ENCODE data around the gene CHRNA4.

Gene CHRNA4

DNA sequence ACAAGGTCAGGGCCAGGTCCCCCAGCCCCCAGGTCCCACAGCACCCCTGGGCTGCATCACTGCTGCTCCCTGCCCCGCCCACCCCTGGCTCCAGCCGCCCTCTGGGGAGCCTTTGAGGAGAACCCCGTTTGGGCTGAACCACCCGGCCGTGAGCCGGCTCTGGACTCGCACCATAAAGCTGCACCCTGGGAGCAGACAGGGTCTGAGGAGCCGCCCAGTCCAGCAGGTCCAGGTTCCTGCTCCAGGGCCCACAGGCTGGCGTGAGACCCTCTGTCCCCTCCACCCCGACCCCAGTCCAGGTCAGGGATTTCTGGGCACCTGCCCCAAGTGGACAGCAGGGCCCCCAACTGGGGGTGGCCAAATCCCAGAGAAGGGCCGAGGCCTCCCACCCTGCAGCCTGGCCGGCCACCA, 8.3 kb downstream of the CHRNA4 start:
- no peak for DNase-seq (ENCODE audit: low read depth in 1 of 2, low spot score in 1 of 2)
- in situ Hi-C loops (cut with HindIII; ENCODE audit: low pct_unique_long_range_greater_than_20kb, low sequenced_read_pairs), result no loop called here
- no peak for TF ChIP-seq JUND (IDR thresholded peaks at IDR 0.05; ENCODE audit: low read depth)

DNA sequence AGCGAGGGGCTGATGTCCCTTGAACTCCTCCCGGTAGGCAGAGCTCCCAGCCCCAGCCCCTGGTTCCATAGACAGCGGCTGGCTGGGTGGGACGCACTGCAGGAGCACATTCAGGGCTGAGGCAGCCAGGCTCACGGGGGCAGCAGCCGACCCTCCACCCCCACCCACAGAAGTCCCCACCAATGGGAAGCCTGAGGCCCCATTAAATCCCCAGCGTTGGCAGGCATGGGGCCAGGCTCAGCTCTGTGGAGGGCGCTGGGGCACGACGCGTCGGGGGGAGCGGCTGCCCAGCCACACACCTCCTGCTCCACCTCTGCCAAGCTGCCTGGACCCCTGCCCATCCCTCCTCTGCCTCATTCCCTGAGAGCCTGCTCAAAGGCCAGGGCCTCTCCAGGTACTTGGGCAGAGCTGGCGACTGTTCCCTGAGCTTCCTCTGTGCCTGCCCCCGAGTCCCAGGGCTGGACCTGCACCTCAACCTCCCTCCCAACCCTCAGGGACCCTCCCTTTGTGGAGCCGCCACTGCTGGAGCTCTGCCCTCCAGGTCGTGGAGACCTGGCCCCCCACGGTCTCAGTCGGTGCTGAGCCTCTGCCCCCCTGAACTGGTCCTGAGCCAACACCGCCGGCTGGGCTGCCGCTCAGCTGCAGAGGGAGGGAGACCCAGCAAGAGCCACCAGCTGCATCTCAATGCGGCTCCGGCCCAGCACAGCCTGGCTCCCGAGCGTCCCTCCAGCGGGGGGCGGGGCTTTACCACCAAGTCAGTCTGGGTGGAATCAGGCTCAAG, 9.1 kb downstream of the CHRNA4 start:
- DNase-seq (ENCODE audit: low read depth in 1 of 2, low spot score in 1 of 2), result no peak
- no peak for TF ChIP-seq JUND (IDR thresholded peaks at IDR 0.05; ENCODE audit: low read depth)
- in situ Hi-C loops (cut with HindIII; ENCODE audit: low pct_unique_long_range_greater_than_20kb, low sequenced_read_pairs), result no loop called here

DNA sequence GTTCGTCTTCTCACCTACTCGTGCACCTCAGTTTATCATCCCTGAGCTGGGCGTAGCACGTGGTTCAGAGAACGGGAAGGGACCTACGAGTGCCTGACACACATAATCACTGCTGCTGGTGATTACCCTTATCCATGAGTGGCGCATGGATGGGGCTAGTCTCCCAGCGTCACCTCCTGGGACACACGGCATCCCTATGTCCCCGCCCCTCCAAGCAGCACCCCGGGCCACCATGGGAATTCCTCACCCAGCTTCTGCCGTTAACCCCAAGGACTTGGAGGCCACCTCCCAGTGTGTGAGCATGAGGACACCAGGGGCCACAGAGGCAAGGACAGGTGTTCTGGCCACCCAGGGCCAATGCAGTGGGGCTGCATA, 9.8 kb downstream of the CHRNA4 start:
- DNase-seq (ENCODE audit: low read depth in 1 of 2, low spot score in 1 of 2), result no peak
- TF ChIP-seq JUND (IDR thresholded peaks at IDR 0.05; ENCODE audit: low read depth), result no peak
- in situ Hi-C loops (cut with HindIII; ENCODE audit: low pct_unique_long_range_greater_than_20kb, low sequenced_read_pairs), result no loop called here

DNA sequence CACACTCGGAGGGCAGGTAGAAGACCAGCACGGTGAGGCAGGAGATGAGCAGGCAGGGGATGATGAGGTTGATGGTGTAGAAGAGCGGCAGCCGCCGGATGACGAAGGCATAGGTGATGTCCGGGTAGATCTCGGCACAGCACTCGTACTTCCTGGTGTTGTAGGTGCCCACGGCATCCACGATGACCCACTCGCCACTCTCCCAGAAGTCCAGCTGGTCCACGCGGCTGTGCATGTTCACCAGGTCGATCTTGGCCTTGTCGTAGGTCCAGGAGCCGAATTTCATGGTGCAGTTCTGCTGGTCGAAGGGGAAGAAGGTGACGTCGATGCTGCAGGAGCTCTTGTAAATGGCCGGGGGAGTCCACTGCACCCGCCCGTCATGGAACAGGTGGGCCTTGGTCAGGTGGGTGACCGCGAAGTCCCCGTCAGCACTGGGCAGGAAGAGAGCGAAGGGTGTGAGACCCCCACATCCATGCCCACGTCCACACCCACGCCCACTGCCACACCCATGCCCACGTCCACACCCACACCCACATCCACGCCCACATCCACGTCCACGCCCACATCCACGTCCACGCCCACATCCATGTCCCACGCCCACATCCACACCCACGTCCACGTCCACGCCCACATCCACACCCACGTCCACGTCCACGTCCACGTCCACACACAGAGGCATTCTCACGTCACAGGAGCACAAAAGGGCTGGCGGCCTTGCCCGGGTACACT, 10.4 kb downstream of the CHRNA4 start:
- DNase-seq (ENCODE audit: low read depth in 1 of 2, low spot score in 1 of 2), result no peak
- no peak for TF ChIP-seq JUND (IDR thresholded peaks at IDR 0.05; ENCODE audit: low read depth)
- in situ Hi-C loops (cut with HindIII; ENCODE audit: low pct_unique_long_range_greater_than_20kb, low sequenced_read_pairs), result no loop called here

DNA sequence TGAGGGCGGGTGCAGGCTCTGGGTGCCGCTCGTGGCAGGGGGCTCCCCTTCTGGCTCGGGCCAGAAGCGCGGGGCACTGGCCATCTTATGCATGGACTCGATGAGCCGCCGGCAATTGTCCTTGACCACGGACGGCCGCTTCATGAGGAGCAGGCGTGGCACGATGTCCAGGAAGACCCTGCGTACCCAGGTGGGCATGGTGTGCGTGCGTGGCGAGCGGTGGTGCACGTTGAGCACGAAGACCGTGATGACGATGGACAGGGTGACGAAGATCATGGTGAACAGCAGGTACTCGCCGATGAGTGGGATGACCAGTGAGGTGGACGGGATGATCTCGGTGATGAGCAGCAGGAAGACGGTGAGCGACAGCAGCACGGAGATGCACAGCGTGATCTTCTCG, 11.0 kb downstream of the CHRNA4 start:
- no peak for TF ChIP-seq JUND (IDR thresholded peaks at IDR 0.05; ENCODE audit: low read depth)
- in situ Hi-C loops (cut with HindIII; ENCODE audit: low pct_unique_long_range_greater_than_20kb, low sequenced_read_pairs), result no loop called here
- no peak for DNase-seq (ENCODE audit: low read depth in 1 of 2, low spot score in 1 of 2)

DNA sequence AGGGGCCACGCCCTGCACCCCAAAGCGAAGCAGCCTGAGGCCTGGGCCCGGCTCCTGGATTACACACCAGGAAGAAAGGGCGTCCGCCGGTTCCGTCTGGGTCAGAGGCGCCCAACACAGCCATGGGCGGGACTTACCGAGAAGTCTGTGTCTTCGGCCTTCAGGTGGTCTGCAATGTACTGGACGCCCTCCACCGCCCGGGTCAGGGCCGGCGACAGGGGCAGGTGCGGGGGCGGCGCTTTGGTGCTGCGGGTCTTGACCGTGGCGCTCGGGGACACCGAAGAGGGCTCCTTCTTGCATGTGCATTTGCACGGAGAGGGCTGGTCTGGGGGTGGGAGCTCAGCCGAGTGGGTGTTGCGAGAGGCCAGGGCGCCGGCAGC, 11.6 kb downstream of the CHRNA4 start:
- in situ Hi-C loops (cut with HindIII; ENCODE audit: low pct_unique_long_range_greater_than_20kb, low sequenced_read_pairs), result no loop called here
- DNase-seq (ENCODE audit: low read depth in 1 of 2, low spot score in 1 of 2), result no peak
- TF ChIP-seq JUND (IDR thresholded peaks at IDR 0.05; ENCODE audit: low read depth), result no peak

DNA sequence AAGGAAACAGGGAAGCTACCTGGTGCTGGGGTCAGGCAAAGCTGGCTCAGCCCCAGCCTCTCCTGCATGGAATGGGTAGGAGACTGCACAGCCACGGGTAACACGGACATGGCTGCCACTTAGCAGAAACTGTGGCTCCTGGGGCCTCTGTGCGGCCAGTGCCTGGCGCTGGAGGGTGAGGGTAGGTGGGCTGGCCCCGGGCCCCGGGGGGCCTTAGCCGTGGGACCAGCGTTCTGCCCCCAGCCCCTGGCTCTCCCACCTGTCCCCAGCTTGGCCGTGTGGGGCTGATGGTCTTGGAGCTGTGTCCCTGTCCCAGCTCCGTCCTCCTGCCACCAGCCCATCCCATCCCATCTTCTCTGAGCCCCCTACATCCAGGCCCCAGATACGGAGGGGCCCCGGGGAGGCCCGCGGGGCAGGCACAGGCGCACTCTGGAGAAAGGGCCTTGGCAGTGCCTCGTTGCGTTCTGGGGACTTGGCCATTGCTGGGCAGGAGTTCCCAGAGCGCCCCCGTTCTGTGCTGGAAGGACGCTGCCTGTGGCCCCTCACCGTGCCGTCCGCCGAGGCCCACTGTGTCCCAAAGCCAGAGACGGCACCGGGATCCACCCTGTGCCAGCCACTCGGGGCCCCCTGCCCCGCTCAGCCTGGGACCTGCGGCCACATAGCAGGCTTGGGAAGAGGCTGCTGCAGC, 12.2 kb downstream of the CHRNA4 start:
- in situ Hi-C loops (cut with HindIII; ENCODE audit: low pct_unique_long_range_greater_than_20kb, low sequenced_read_pairs), result no loop called here
- no peak for DNase-seq (ENCODE audit: low read depth in 1 of 2, low spot score in 1 of 2)
- no peak for TF ChIP-seq JUND (IDR thresholded peaks at IDR 0.05; ENCODE audit: low read depth)

DNA sequence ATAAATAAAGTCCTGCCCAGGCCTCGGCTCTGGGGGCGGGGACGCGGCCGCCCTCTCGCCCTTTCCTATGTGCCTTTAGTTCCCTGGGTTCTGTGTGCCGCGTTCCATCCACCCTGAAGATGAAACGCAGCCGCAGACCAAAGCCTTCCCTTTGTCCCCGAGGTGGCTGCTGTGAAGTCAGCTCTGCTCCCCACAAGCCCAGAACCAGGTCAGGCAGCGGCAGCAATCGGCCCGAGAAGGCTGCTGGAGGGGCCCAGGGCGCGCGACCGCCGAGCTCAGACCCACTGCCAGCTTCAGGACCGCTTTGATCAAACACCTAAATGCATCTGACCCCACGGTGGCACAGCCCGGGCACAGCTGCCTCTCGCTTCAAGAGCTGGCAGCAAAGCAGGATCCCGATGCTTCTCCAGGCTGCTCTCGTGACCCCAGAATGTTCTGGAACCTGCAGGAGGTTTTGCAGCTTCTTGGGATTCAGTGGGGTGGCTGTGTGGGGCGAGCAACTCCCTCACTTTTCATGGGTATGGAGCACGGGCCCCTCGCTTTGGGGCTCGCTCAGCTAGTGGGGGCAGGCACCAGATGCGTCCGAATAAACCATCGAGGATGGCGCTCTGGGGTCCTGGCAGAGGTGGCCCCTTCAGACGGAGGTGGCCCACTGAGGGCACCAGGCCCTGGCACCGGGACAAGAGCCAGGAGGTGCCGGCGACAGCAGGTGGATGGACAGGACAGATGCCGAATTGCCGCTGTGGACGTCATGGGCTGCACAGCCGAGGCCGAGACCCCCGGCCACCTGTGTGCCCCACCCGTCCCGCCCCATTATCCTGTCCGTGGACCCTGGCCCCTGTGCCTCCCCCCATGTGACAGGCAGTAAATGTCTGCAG, 13.0 kb downstream of the CHRNA4 start:
- no peak for DNase-seq (ENCODE audit: low read depth in 1 of 2, low spot score in 1 of 2)
- in situ Hi-C loops (cut with HindIII; ENCODE audit: low pct_unique_long_range_greater_than_20kb, low sequenced_read_pairs), result no loop called here
- TF ChIP-seq JUND (IDR thresholded peaks at IDR 0.05; ENCODE audit: low read depth), result no peak

DNA sequence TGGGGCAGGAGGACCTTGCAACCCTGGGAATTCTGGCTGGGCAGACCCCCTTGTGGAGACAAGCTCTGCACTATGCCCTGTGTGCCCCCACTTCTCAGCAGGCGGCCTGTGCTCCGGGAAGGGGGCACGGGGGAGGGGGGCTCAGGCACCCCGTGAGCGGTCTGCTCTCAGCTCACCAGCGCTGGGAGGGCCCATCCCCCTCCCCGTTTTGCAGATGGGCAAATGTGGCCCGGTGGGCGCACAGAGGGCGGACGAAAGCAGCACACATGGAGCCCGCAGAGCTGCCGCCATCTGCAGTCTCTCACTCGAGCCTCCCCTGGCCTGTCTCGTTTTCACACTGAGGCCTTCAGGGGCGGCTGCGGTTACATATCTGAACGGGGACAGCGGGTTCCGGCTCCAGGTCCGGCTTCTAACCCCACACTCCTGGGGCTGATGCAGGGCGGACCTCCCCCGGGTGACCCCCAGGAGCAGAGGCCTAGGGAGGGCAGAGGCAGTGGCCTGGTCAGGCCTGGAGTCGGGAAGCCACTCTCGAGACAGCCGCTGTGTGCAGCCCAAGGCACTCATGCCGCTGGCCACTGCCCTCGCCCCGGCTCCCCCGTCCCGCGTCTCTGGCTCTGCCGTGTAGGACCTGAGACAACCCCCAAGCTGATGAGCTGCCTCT, 13.9 kb downstream of the CHRNA4 start:
- DNase-seq (ENCODE audit: low read depth in 1 of 2, low spot score in 1 of 2), result no peak
- in situ Hi-C loops (cut with HindIII; ENCODE audit: low pct_unique_long_range_greater_than_20kb, low sequenced_read_pairs), result no loop called here
- no peak for TF ChIP-seq JUND (IDR thresholded peaks at IDR 0.05; ENCODE audit: low read depth)

DNA sequence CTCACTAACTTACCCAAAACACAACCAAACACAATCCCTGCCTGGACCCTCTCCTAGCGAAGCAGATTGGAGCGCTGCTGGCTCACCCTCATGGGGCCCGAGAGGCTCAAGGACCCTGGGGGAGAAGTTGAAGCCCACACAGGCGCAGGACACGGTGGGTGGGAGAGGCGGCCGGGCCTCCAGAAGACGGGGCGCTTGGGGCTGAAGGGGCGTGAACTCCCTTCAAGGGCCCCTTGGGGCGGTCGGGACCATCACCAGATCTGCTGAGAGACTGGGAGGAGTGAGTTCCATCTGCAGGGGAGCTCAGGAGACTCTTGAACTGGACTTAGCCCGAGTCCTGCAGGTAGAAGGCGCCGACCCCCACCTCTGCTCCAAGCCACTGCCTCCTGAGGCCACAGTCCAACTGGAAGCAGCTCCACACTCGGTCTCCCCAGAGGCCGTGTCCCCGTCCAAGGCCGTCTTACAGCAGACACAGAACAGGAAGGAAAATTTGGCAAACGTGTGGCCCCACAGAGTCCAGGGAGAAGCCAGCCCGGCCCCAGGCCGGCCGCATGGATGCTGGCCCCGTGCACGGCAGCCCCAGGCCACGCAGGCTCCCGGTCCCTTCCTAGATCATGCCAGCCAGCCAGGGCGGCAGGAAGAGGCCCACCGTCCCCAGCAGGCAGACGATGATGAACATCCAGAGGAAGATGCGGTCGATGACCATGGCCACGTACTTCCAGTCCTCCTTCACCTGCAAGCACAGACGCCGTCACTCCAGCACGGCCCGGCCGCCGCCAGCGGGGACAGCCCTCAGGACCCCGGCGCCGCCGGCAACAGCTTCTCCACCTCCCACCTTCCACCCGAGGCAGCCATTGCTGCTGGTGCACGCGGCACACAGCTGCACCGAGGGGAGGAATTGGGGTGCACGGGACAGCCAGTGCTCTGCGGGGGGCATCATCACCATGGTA, 14.7 kb downstream of the CHRNA4 start:
- no peak for TF ChIP-seq JUND (IDR thresholded peaks at IDR 0.05; ENCODE audit: low read depth)
- in situ Hi-C loops (cut with HindIII; ENCODE audit: low pct_unique_long_range_greater_than_20kb, low sequenced_read_pairs), result no loop called here
- no peak for DNase-seq (ENCODE audit: low read depth in 1 of 2, low spot score in 1 of 2)
